CD4-positive, alpha-beta T cell treated with Interleukin-15 for 4 hours (primary cell): ENCODE measurements around the gene U2AF2.

Experiments used
- DNase-seq: peaks from one replicate; pipeline ENCODE4 v3.0.0-alpha.2; 2020; ENCODE audit warnings: low spot score

U2AF2 gene

GRCh38 chr19:55654868-55655647, at the start of gene U2AF2:
TSS of gene U2AF2 (plus strand) at chr19:55655035. CDS start at chr19:55655105, 70 bp downstream.
- DNase-seq: peak; percentile 96

- DNase-seq: peak; percentile 98
These were observed 49.6 kb upstream of the U2AF2 start for GRCh38 chr19:55605207-55605636.

- DNase-seq: peak; percentile 67
These were observed 49.0 kb upstream of the U2AF2 start, which contains the start of gene ZNF865 for GRCh38 chr19:55605637-55606470. TSS of gene ZNF865 (plus strand) at chr19:55605647. CDS start at chr19:55613619, 7,972 bp downstream.

- DNase-seq: no peak
These were observed 48.4 kb upstream of the U2AF2 start for GRCh38 chr19:55606471-55606787.

DNA sequence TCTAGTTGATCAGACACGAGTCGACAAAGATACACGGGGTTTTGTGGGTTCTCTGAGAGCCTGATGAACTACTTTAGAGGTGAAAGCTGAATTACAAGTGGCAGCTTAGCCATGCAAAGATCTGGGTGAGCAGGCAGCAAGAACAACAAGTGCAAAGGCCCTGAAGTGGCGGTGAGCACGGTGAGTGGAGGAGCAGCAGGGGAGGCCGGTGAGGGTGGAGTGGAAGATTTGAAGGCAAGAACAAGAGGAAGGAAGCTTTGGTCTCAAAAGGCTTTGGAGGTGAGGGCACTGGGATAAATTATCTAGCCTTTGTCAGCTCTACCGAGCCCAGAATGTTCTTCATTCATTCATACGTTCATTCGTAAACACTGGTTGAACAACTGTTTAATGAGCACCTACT, 48.0 kb upstream of the U2AF2 start:
- DNase-seq: no peak

DNA sequence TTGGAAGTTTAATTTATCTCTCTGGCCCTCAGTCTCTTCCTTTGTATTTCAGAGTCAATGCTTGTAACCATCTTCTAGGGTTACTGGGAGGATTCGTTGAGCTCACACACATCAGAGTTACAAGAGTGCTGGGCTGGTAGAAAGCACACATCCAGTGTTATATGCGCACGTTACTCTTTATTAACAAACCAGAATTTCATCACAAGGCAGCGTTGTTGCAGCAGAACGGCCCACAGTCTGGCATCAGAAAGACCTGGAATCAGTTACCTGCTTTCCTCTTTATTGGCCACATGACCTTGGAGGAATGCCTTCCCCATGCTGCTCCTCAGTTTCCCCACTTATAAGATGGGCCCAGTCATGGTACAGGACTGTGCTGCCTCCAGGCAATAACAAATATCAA, 45.5 kb upstream of the U2AF2 start:
- no peak for DNase-seq

DNA sequence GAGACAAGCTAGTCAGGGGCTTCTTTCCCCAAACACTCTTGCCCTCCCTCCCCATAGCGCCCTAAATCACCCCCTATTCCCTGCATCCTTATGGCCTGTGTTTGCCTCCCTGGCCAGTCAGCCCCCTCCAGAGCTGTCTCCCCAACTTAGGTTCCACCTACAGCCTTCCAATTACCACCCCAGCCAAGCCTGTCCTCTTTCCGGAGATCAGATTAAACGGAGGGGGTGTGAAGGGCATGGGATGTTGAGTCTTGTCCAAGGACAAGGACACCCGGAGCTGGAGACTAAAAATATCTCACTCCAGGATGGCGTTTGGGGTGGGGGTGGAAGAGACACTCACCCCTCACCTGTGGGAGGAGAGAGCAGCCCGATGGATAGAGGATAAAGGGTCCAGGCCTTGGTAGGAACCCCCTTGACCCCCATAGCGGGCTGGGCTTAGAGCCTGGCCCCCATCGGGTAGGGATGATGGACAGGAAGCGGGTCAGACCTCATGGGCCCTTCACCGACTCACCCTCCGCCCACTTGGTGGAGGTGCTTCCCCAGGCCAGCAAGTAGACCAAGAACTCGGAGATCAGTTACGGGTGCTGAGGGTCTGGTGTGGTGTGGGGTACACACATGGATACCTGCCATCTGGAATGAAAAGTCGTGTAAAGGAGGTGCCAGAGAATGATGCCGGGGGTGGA, 43.4 kb upstream of the U2AF2 start:
- DNase-seq: no peak

GRCh38 chr19:55611983-55612645, 42.7 kb upstream of the U2AF2 start:
- DNase-seq: no peak

DNA sequence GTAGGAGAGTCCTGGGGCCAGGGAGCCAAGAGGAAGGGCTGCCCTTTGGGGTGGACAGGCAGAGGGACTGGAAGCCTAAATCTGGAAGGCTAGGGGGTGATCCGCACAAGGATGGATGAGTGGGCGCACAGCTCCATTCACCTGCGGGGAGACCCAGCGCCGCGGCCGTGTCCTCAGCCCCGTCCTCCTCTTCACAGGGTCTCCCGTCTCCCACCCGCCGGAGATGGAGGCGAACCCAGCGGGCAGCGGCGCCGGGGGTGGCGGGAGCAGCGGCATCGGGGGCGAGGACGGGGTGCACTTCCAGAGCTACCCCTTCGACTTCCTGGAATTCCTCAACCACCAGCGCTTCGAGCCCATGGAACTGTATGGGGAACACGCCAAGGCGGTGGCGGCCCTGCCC, 41.4 kb upstream of the U2AF2 start:
- no peak for DNase-seq

- DNase-seq: no peak
These were observed 40.7 kb upstream of the U2AF2 start for GRCh38 chr19:55613930-55614710.

- no peak for DNase-seq
These were observed 39.9 kb upstream of the U2AF2 start for GRCh38 chr19:55614711-55615542.

GRCh38 chr19:55615543-55616394, 39.1 kb upstream of the U2AF2 start:
- no peak for DNase-seq

DNA sequence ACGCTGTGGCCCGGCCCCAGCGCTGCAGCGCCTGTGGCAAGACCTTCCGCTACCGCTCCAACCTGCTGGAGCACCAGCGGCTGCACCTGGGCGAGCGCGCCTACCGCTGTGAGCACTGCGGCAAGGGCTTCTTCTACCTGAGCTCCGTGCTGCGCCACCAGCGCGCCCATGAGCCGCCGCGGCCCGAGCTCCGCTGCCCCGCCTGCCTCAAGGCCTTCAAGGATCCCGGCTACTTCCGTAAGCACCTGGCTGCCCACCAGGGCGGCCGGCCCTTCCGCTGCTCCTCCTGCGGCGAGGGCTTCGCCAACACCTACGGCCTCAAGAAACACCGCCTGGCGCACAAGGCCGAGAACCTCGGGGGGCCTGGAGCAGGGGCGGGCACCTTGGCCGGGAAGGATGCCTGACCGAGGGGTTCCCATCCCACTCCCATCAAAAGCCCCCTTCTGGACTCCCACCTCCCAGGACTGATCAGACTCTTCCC, 38.4 kb upstream of the U2AF2 start:
- DNase-seq: no peak

DNA sequence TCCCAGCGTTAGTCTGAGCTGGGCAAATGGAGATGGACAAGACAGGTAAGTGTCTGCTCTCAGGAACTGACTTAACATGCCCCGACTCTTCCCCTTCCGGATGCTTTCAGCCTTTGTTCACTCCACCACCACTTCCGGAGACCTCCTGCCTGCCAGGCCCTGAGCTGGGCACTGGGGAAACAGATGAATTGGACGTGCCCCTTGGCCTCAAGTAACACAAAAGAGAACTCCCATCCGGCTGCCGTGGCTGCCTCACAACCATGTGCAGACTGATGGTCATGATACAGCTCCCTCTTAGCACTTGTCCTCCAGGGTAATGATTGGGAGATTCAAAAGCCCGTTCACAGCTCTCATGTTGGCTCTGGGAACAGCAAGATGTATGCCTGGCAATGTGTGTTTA, 37.4 kb upstream of the U2AF2 start:
- no peak for DNase-seq

- DNase-seq: no peak
These were observed 36.4 kb upstream of the U2AF2 start for GRCh38 chr19:55618426-55618825.

- no peak for DNase-seq
These were observed 35.5 kb upstream of the U2AF2 start for GRCh38 chr19:55619286-55619685.

- peak; percentile 17 for DNase-seq
These were observed 34.2 kb upstream of the U2AF2 start for GRCh38 chr19:55620410-55621204.

DNA sequence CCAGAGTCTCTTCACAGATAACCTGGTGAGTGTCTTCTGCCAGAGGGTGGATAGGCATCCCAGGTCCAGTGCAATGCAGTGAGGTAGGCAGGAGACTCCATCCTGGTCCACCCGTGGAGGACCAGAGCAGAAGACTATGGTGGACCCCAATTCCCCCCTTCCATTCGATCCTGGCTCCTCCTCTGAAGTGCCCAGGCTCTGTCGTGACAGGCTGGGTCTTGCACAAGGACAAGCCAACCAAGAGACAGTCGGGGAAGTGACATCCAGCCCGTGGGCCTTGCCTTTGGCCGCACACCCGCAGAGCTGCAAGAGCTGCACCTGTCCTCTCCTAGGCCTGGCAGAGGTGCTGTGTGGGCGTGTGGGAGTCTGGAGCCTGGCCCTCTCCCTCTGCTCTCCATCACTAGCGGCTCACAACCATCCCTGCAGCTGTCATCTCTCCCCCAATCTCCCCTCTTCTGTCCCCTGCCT, 33.6 kb upstream of the U2AF2 start:
- DNase-seq: no peak
